Left ventricle myocardium inferior (tissue), 1 donor: ENCODE data around the gene C21orf91. TPM values are rescaled to one million over a fixed set of nuclear protein-coding genes. Genes with fewer than 3 reads are reported as not detected.

Experiments used
- DNase-seq: peaks from one replicate; pipeline ENCODE4 v3.0.0-alpha.2; 2020
- H3K27ac ChIP-seq: fragments of 200-600 bp; replicated peaks from 2 replicates; pipeline ENCODE4 v1.8.0; 2021
- H3K27me3 ChIP-seq: fragments of 200-600 bp; 2 replicates; pipeline ENCODE4 v1.8.0; 2021; ENCODE audit warnings: low read depth
- H3K36me3 ChIP-seq: fragments of 200-600 bp; 2 replicates; pipeline ENCODE4 v1.8.0; 2021
- H3K4me1 ChIP-seq: fragments of 200-600 bp; 2 replicates; pipeline ENCODE4 v1.8.0; 2021
- H3K4me3 ChIP-seq: fragments of 200-600 bp; 2 replicates; pipeline ENCODE4 v1.8.0; 2021; ENCODE audit warnings: mild to moderate bottlenecking, moderate library complexity
- H3K9me3 ChIP-seq: fragments of 200-600 bp; replicated peaks from 2 replicates; pipeline ENCODE4 v1.8.0; 2021
- intact Hi-C: fragments of 100-400 bp; cut with micrococcal nuclease; formaldehyde crosslinking; loops from one replicate; pipeline ENCODE4 v1.11.0; 2022
- total RNA-seq: library from RNA; stranded (reverse); fragmentation: NEBNext Ultra II Directional; extraction: Animal tissue kit (Norgen Biotek cat#: 25700); gene quantifications from one replicate; pipeline ENCODE4 v1.2.1, GENCODE V29; 2021
- TF ChIP-seq, protein P1 (sequence below): fragments of 200-600 bp; IDR thresholded peaks from 2 replicates; pipeline ENCODE4 v1.8.0; 2021; ENCODE audit warnings: antibody characterized with exemption, mild to moderate bottlenecking, borderline replicate concordance
- donor health status: DM: no; HTN: yes; CAD: no; lungs with severe emphysema.

C21orf91 gene
- total RNA-seq, 1 donor from 2014 or later: 10.2 TPM

DNA sequence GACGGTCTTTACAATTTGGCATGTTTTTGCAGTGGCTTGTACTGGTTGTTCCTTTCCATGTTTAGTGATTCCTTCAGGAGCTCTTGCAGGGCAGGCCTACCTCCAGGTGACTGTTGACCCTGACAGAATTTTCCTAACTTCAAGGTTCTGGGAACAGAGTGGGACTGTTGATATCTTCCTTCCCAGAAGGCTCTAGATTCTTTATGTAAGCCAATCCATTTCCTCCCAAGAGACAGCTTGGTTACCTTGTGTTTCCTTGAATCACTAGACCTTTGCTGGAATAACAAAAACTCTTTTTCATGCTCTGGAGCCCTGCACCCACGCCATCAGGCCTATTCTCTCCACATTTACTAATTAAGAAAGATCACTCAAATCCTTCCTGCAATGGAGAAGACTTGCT is 67.0 kb downstream of the C21orf91 start:
- H3K9me3 ChIP-seq: peaks cover 9% of the 10 kb centered on the region
- no peaks in the 10 kb centered on the region for H3K27me3 ChIP-seq
- TF ChIP-seq, protein P1, sequence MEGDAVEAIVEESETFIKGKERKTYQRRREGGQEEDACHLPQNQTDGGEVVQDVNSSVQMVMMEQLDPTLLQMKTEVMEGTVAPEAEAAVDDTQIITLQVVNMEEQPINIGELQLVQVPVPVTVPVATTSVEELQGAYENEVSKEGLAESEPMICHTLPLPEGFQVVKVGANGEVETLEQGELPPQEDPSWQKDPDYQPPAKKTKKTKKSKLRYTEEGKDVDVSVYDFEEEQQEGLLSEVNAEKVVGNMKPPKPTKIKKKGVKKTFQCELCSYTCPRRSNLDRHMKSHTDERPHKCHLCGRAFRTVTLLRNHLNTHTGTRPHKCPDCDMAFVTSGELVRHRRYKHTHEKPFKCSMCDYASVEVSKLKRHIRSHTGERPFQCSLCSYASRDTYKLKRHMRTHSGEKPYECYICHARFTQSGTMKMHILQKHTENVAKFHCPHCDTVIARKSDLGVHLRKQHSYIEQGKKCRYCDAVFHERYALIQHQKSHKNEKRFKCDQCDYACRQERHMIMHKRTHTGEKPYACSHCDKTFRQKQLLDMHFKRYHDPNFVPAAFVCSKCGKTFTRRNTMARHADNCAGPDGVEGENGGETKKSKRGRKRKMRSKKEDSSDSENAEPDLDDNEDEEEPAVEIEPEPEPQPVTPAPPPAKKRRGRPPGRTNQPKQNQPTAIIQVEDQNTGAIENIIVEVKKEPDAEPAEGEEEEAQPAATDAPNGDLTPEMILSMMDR: no peak
- intact Hi-C loops: no loop called here
- no peaks in the 10 kb centered on the region for H3K36me3 ChIP-seq
- no peak overlapping the region for H3K4me3 ChIP-seq
- no peak for DNase-seq
- H3K27ac ChIP-seq: no peak overlapping the region
- no peaks in the 10 kb centered on the region for H3K4me1 ChIP-seq

- Histone ChIP-seq H3K9me3 (peaks cover 20% of the 10 kb centered on the region), H3K36me3 (no peaks in the 10 kb centered on the region), H3K4me1 (no peaks in the 10 kb centered on the region), H3K4me3 (no peak overlapping the region), H3K27ac (no peak overlapping the region), H3K27me3 (no peaks in the 10 kb centered on the region)
- no peak for DNase-seq
- TF ChIP-seq, protein P1: no peak
- intact Hi-C loops: no loop called here
These were observed 72.2 kb downstream of the C21orf91 start for GRCh38 chr21:17746920-17747319.

DNA sequence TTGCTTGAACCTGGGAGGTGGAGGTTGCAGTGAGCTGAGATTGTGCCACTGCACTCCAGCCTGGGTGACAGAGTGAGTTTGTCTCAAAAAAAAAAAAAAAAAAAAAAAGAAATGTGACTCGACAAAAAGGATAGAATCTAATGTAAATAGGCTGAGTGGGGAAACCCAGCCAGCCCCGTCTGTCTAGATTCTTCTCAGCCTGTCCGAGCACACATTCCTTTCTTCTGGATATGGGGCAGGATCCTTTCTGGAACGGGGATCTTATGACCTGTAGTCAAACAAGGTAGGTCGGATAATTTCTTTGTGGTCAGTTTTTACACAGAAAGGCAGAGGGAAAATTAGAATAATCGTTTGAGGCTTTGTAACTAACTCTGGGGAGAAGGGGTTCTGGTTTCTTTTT is 74.1 kb downstream of the C21orf91 start:
- H3K36me3 ChIP-seq: no peaks in the 10 kb centered on the region
- no peak for DNase-seq
- TF ChIP-seq, protein P1: no peak
- intact Hi-C loops: no loop called here
- no peaks in the 10 kb centered on the region for H3K4me1 ChIP-seq
- H3K27me3 ChIP-seq: no peaks in the 10 kb centered on the region
- peaks cover 20% of the 10 kb centered on the region for H3K9me3 ChIP-seq
- H3K27ac ChIP-seq: no peak overlapping the region
- no peak overlapping the region for H3K4me3 ChIP-seq

DNA sequence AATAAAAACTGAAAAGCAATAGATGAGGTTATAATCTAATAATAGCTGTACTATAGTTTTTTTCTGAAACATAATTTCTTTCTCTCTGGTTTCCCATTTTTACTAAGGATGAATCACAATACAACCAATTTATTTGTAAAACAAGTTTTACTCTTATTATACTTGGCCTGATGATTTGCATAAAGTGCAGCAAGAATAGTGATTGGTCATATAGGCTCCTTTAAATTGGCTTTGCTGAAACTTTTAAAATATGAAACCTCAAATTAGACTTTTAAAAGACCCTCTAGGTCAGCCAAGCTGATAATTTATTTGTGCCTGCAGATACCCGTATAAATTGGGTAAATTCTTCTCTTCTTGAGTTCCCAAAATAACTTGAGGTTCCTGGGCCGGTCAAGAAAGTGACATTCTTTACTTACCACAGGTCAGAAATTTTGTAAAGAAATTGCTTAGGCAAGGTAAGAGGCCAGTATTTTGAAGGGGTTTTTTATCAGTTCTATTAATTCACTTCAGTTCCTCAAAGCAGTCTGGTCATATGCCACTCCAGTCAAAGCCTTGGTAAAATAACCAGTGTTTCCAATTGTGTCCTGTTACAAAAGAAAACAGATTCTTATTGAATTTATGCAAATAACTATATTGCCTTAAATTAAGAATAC is 76.1 kb downstream of the C21orf91 start:
- Histone ChIP-seq H3K4me1 (no peaks in the 10 kb centered on the region), H3K36me3 (no peaks in the 10 kb centered on the region), H3K27me3 (no peaks in the 10 kb centered on the region), H3K4me3 (no peak overlapping the region), H3K9me3 (peaks cover 11% of the 10 kb centered on the region), H3K27ac (no peak overlapping the region)
- TF ChIP-seq, protein P1: no peak
- no peak for DNase-seq
- intact Hi-C loops: no loop called here

DNA sequence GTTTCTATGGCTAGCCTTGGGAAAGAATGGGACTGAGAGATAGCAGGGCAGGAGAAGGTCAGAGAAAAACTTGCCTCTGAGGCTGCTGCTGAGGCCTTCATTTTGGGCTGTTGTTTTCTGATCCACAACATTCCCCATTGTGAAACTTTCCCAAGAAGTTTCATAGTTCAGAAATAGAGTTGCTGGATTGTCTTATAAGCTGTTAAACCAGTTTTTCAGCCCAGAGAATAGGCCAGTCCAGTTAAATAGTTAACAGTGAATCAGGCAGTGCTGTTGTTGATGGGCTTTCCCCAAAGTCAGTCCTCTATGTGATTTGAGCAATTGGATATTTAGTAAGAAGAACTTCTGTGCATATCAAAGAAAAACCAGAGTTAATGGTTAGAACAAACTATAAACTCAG is 77.0 kb downstream of the C21orf91 start:
- H3K27me3 ChIP-seq: no peaks in the 10 kb centered on the region
- no peaks in the 10 kb centered on the region for H3K4me1 ChIP-seq
- peaks cover 11% of the 10 kb centered on the region for H3K9me3 ChIP-seq
- H3K27ac ChIP-seq: no peak overlapping the region
- DNase-seq: no peak
- H3K4me3 ChIP-seq: no peak overlapping the region
- TF ChIP-seq, protein P1: no peak
- H3K36me3 ChIP-seq: no peaks in the 10 kb centered on the region
- intact Hi-C loops: no loop called here

Other genes starting within 250 kb of the C21orf91 start
- gene BTG3, start 206.5 kb downstream of the C21orf91 start, total RNA-seq: 5.3 TPM